HG02798 (cell line): ENCODE results near the gene CPHXL2.

ENCODE experiments used
- ATAC-seq: cut with Tn5 transposase; IDR thresholded peaks from one replicate; pipeline ENCODE4 v1.9.1; 2021; ENCODE audit warnings: mild to moderate bottlenecking; ENCODE audit not compliant: unreplicated experiment, poor library complexity

CPHXL2 gene

DNA sequence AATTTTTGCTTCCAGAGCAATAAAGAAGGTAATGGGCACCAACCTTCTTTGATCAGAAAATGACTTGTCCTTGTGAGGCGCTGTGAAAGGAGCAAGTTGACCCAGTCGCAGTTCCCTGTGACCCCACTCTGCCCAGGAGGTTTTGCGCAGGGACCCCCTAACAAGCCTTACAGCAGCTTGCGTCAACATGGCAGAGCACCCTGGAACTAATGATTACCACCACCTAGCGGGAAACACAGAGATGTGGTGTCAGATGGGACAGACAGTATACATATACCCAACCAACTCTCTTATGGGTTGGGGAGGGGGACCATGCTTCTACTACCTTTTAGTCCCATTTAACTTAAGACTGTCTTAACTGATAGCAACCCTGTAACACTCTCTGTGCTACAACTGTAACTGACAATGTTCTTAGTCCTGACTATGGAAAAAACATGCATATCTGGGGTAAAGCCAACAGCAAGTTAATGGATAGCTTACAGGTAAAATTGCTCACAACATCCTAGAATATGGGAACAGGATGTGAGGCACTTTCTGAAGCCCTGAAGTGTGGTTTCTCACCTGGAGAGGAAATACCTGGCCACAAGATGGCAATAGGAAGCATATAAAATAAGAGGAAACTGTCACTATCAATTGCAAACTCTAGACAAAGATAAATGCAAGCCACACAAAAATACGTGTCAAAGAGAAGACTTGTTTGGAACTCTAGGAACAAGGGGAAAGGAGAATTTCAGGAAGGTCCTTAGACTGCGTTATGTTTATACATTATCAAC is 32.4 kb downstream of the CPHXL2 start:
- ATAC-seq: no peak

DNA sequence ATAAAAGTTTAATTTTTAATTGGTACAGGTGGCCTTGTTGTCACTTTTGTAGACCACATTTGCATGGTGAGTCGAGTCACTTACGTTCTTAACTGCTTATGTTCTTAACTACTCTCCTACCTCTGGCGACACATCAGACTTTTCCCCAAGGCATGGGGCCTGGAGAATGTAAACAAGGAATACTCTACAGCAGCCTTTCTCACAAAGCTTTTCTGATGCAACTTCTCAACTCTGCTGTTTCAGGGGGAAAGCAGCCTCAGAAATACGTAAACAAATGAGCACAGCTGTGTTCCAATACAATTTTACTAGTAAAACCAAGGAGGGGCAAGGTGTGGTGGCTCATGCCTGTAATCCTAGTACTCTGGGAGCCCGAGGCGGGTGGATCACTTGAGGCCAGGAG is 36.2 kb downstream of the CPHXL2 start:
- no peak for ATAC-seq

DNA sequence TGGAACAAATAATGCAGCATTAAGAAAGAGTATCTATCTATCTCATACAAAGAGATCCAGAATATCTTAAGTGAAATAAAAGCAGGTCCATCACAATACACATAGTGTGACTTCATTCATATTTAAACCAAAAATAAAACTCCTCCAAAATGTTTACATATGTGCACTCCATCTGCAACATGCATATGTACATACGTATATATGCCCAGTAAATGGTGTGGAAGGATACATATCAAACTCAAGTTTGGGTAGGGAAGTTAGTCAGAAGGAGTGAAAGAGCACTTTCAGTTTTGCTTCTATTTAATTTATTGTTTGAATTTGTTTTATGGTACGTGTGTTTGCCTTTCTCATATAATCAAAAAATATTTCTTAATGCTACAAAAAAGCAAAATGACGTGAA is 41.8 kb downstream of the CPHXL2 start:
- no peak for ATAC-seq

DNA sequence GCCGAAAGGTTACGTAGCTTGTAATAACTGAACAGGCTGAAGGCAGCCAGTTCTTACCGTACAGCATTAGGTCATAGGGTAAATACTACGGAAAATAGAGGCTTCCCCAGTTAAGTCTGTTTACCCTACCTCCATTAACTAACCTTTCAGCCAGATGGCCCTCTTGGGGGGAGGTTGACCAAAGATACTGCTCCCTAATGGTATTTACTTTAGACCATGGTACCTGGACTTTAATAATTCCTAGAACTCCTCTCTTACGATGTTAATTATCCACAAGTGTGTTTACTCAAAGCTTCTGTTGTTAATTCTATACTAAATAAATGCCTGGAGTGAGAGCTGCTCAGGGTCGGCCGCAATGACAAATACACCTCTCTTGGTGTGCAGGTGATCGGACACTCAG is 44.0 kb downstream of the CPHXL2 start:
- ATAC-seq: no peak

DNA sequence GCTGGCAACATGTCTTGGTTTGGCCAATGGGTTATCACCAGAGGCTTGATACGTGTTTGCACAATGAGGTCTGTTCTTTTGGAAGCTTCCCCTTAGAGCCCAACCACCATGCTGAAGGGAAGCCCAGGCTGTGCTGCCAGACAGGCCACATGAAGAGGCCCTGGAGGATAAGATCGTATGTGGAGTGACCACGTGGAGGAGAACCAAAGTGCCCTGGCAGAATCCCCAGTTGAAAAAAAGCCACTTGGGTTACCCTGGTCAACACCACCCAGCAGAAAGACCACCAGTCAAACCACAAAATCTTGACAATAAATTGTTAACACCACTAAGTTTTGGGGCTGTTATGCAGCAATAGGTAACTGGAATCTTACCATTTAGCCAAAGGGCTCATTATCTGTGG is 46.8 kb downstream of the CPHXL2 start:
- ATAC-seq: no peak

DNA sequence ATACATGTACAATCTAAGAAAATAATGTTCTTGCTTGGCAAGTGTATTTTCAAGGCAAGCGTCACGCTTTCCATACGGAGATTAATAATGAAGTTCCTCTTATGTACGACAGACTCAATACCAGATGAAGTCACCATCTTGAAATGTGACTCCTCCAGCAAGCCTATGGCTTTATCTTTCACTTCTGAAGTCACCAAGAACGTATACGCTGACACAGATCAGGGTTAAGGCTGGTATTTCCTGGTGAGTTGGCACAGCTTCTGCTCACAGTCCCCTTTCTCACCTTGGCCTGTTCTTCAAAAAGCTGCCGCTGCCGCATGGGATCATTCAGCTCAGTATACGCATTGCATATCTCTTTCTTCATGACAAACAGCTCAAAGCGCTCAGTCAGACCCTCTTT is 47.7 kb downstream of the CPHXL2 start:
- no peak for ATAC-seq

DNA sequence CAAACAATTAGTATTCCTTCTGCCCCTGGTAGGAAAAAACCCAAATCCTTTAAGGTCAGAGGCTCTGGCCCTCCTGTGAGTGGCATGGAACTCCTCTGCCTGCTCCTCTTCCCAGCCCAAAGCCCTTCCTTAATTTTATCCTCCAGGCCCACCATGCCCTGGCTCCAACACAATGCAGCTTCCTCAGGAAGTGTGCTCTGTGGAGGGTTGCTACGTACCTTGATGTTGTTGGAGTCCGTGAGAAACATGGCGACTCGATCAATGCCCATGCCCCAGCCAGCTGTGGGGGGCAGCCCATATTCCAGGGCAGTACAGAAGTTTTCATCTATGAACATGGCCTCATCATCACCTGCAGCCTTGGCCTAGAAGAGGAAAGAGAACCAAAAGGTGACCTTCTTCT is 48.5 kb downstream of the CPHXL2 start:
- ATAC-seq: no peak

DNA sequence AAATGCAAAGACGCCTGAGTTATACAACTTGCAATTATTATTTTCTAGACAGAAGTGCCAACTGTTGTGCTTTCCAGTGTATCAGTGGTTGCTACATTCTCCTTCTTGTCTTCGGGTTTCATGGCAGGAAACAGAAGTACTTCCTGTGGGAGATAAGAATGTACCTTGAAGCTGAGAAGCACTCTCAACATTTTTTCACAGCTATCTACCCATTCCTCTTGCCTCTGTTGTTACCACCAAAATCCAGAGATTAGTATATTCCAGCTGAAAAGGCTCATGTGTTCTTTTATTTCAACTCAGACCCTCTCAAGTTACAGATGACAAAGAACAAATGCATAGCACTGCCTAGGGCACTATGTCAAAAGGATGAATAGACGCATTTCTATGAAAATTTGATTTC is 49.0 kb downstream of the CPHXL2 start:
- no peak for ATAC-seq

DNA sequence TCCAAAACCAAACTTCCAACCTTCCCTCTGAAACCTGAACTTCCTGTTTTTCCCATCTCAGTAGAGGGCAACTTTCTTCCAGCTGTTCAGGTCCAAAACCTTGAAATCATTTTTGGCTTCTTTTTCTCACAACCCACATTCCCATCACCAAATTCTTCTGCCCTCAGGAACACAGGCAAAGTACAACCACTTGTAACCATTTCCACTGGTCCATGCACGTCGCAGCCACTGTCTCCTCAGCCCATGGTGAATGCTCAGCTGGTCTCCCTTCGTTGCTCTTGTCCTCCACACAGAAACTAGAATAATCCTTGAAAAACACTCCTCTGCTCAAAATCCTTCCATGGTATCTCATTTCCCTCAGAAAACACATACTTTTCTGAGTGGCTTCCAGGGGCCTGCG is 50.0 kb downstream of the CPHXL2 start:
- ATAC-seq: no peak

DNA sequence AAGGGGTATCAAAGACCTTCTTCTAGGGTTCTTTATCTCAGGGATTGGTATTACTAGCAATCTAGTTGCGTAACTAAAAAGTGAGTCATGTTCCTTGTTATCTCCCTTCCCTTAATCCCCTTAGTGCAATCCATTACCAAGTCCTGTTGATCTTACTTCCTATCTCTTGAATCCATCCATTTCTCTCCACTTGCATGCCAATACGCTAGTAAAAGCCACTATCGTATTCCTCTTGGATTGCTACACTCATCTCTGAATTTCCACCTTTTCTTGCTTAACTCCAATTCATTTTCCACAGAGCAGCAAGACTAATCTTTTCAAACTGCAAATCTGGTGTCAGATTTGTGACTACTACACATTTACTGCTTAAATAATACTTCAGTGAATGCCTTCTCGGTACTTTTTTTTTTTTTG is 51.9 kb downstream of the CPHXL2 start:
- no peak for ATAC-seq

DNA sequence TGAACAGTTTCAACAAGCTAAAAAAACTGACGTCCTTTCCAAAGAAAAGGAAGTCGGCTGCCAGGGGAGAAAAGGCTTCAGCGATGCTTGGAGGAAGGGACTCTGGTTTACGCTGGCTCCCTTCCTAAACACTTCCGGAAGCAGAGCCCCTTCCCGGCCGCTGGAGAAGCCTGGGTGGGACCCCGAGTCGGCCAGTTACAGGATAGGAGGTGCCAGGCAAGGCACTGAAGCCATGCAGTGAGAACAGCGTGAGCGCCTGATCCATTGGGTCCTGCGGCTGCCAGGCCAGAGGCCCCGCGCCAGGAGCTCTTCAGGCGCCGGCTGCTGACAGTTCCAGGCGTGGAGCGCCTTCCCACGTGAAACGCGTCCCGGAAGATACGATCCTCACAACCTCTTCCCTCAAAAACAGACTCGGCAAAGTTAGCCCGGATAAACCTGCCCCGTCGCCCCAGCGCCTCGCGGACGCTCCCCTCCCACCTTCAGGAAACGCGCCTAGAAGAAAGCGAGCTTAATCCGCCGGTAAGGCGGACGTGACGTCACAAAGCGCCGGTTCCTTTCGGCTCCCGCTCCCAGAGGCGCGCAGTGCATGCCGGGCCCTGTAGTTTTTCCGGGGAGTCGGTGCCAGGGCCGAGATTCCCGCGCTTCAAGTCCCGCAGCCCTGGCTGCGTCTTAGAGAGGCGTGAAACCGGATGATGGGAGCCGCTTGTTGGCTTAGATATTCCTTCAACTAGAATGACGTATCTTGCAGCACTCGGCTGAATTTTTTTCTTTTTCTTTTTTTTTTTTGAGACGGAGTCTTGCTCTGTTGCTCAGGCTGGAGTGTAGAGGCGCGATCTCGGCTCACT is 53.8 kb downstream of the CPHXL2 start, which contains the start of gene ADAT1:
ADAT1 (minus strand) TSS at position 521 of the 845 bp plus-strand sequence. CDS start 2,482 bp downstream, outside the sequence.
- ATAC-seq: peak; percentile 91

DNA sequence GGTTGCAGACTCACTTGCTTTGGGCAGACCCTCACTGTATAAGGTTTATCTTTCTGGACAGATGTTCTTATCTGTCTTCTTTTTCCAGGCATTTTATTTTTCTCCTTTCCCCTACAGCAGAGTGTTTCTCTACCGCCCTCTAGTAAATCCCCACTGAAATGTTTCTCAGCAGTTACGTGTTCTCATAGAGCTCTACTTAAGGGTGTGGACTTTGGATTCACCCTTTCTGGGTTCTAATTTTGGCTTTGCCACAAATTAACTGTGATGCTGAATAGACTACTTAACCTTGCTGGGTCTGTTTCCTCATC is 55.7 kb downstream of the CPHXL2 start:
- peak; percentile 21 for ATAC-seq

DNA sequence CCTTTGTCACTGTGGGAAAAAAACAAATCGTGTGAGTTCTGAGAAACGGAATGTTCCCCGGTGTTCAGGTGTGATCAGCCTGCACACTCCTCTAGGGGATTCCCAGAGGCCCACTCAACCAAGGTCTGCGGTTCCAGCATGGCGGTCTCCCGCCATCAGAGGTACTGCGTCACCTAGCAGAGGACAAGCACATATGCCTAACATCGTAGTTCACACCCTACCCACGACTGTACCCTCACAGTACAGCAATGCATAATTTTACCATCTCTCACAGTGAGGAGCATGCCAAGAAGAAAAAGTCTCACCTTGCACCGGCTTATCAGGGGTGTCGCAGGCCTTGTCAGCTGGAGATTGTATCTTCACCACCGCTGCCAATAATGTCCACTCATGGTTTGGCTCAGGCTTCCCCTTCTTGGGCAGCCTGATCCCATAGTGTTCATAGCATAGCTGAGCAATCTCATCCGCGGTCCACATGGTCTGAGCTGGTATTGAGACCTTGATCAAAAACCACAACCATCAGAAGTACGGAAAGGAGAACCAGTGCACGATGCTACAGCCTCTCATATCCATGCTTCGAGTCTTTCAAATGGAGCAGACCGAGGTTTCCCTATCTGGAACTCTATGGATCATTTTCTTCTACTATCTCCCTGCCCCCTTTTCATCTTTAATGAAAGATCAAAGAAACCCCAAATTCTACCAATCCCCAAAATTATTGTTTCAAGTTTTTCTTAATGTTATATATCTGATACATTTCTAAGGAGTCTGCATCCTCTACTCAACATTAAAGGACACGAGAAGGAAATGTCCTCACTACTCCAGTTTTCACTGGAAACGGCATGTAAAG is 56.3 kb downstream of the CPHXL2 start:
- peak; percentile 29 for ATAC-seq

DNA sequence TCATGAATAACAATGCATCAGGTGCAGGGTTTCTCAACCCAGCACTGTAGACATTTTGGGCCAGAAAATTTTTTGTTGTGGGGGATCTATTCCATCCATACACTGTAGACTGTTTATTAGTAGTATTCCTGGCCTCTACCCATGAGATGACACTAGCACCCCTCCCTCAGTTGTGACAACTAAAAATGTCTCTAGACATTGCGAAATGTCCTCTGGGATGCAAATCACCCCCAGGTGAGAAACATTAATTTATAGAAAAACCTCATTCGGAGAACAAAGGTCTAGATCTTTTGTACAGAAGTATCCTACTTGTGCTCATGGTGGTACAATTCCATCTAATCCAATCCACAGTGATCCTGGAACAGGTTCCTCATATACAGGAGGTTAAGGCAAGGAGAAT is 58.0 kb downstream of the CPHXL2 start:
- ATAC-seq: no peak

DNA sequence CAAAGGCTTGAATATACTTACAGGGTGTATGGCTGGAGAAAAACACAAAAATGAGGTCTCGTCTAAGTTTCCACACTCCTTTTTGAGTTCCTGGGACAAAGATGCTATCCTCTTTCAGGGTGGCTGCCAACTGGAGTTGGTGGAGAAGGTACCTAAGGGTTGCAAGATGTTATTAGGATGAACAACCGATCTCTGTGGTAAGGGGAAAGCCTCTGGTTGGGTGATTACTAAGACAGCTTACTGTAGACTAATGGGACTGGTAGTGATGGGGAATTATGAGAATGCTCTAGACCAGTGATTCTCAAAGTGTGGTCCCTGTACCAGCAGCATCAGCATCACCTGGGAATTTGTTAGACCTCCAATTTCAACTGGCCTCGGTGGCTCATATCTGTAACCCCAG is 59.7 kb downstream of the CPHXL2 start:
- ATAC-seq: no peak

DNA sequence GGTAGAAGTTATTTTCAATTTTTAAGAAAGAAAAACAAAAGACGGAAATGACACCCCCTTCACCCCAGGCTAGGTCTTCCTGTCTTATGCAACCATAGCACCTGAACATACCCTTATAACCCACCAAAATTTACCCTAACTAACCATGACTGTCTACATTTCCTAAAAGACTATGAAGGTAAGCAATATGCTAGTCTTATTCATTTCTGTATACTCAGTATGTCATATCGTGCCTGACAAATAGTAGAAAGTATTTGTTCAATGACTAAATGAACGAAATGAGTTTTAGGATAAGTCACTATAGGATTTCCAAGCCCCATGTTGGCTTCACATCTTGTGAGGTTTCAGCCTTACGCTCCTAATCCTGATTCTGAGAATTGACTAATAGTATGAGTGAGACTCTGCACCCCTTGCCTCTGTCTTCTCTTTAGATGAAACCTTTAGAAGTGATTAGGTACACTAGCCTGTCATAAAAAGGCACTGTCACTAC is 60.2 kb downstream of the CPHXL2 start:
- no peak for ATAC-seq

DNA sequence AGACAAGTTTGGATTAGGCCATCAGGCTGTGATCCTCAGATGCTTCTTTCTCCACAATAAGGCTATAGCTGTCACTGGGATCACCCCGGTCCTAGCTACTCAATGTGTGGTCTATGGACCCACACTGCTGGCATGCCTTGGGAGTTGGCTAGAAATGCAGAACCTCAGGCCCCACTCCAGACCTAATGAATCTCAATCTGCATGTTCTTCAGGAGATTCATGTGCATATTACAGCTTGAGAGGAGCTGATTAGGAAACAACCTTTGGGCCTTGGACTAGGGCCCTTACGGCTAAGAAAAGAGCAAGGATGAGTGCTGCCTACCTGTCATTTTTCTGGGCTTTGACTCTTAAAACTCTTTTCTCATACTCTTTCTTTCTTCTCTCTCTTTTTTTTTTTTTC is 61.2 kb downstream of the CPHXL2 start:
- no peak for ATAC-seq

DNA sequence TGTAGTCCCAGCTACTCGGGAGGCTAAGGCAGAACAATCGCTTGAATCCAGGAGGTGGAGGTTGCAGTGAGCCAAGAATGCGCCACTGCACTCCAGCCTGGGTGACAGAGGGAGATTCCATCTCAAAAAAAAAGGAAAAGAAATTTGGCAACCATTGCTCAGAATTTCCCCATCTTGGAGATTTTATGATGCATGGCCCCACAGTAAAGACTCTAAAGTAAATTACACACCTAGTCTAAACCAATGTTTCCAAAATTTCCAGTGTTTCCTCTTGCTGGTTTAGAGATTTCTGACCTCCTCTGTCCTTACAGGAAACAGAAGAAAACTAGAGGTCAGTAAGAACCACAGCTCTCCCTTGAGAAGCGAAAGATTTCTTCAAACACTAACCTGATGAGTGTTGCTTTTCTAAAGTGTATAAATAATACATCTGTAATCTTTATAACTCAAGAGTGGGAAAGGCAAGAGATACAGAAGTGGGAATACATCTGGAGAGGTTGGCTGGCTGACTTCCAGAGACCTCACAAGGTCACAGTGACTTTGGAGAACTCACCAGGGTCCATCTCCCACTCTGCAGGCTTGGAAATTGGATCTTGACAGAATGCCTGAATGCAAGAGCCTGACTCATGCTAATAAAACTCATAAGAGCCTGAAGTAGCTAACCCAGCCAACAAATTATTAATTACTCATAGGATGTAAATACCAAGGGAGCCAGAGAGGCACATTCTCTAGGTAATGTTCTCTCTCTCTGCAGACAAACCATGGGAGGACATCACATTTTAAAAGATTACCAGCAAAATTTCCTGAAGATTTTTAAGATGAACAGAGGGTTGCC is 62.5 kb downstream of the CPHXL2 start:
- no peak for ATAC-seq
